Mammary epithelial cell (primary cell): ENCODE data around the gene DTNB.

Experiments
- CTCF ChIP-seq, 2 donors: IDR thresholded peaks in 1 of 2; conservative IDR thresholded peaks in 1 of 2; 2 replicates each; pipeline ENCODE4 v1.5.1; 2011 to 2012; ENCODE audit warnings: inconsistent platforms in 2 of 2, low read length in 2 of 2, mild to moderate bottlenecking in 2 of 2, control low read depth in 1 of 2, low read depth in 1 of 2; ENCODE audit not compliant: insufficient read depth in 1 of 2; ENCODE audit errors: extremely low read depth in 1 of 2
- EZH2 ChIP-seq: IDR thresholded peaks from 2 replicates; pipeline ENCODE4 v1.6.1; 2012; ENCODE audit warnings: low read length, inconsistent platforms, borderline replicate concordance

- TF ChIP-seq CTCF (conservative IDR thresholded peaks at IDR 0.05 in 1 of 2, IDR thresholded peaks at IDR 0.05 in 1 of 2; ENCODE audit: extremely low read depth in 1 of 2, insufficient read depth in 1 of 2, low read depth in 1 of 2, low read length in 2 of 2): no peak
- TF ChIP-seq EZH2: no peak
These were observed 291.9 kb downstream of the DTNB start for GRCh38 chr2:25381502-25381901.
